Hepatocyte (in vitro differentiated cells): Measurements from ENCODE around the gene IQGAP2.

Experiments used
- EZH2 ChIP-seq: fragments of 200-600 bp; sonication (generic); IDR thresholded peaks from 2 replicates; pipeline ENCODE4 v1.6.1; 2016; ENCODE audit warnings: antibody characterized with exemption, mild to moderate bottlenecking, borderline replicate concordance
- EZH2phosphoT487 ChIP-seq: fragments of 200-600 bp; sonication (generic); IDR thresholded peaks from one replicate; pipeline ENCODE4 v1.6.1; 2018; ENCODE audit warnings: antibody characterized with exemption, mild to moderate bottlenecking, low read depth, moderate library complexity; ENCODE audit not compliant: unreplicated experiment, severe bottlenecking
- TF ChIP-seq, protein P1 (sequence below): fragments of 200-600 bp; sonication (generic); IDR thresholded peaks from 2 replicates; pipeline ENCODE4 v1.5.1; 2016; ENCODE audit warnings: antibody characterized with exemption, mild to moderate bottlenecking; ENCODE audit not compliant: poor library complexity

DNA sequence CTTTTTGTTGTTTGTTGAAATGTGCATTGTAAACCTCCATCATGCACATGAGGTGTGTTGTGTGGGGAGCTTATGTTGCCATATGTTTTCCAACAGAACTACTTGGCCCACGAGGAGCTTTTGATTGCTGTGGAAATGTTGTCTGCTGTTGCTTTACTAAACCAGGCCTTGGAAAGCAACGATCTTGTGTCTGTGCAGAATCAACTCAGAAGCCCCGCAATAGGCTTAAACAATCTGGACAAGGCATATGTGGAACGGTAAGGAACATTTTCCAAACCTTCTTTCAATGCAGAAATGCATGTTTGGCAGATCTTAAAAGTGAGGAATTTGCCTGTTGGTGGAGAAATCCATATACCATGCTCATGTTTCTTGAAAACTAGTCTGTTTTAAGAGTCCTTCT, 197.6 kb downstream of the IQGAP2 start:
- TF ChIP-seq, protein P1, sequence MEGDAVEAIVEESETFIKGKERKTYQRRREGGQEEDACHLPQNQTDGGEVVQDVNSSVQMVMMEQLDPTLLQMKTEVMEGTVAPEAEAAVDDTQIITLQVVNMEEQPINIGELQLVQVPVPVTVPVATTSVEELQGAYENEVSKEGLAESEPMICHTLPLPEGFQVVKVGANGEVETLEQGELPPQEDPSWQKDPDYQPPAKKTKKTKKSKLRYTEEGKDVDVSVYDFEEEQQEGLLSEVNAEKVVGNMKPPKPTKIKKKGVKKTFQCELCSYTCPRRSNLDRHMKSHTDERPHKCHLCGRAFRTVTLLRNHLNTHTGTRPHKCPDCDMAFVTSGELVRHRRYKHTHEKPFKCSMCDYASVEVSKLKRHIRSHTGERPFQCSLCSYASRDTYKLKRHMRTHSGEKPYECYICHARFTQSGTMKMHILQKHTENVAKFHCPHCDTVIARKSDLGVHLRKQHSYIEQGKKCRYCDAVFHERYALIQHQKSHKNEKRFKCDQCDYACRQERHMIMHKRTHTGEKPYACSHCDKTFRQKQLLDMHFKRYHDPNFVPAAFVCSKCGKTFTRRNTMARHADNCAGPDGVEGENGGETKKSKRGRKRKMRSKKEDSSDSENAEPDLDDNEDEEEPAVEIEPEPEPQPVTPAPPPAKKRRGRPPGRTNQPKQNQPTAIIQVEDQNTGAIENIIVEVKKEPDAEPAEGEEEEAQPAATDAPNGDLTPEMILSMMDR, result no peak
- no peak for TF ChIP-seq EZH2phosphoT487
- no peak for TF ChIP-seq EZH2
